ENCODE results near the gene SIK2. TPM values are rescaled to one million over a fixed set of nuclear protein-coding genes. Genes with fewer than 3 reads are reported as not detected.
A peak's percentile ranks its signal among the peaks of the same experiment; 100 is the strongest.

The SIK2 gene
- total and polyA plus RNA-seq, 4 donors, result 7.2 to 31.8 (median 17.3) TPM

GRCh38 chr11:111693224-111693937, 91.1 kb downstream of the SIK2 start:
- WGBS, 2 donors, result 92 to 94% methylated on average over 6 of the region's 6 CpGs

GRCh38 chr11:111694851-111695250, 92.6 kb downstream of the SIK2 start:
- H3K9ac ChIP-seq (ENCODE audit: insufficient read depth in 1 of 2, low read length in 2 of 2), result no peak overlapping the region
- H3K27ac ChIP-seq (ENCODE audit: low read depth in 1 of 2, low read length in 1 of 2), result peak overlapping the region in 1 of 2 donors; percentile 77
- H3K36me3 ChIP-seq (ENCODE audit: control insufficient read depth in 4 of 4, insufficient read depth in 4 of 4, low read length in 4 of 4), result peaks cover 0 to 9% (median 2%) of the 10 kb centered on the region in 4 donors
- ATAC-seq (ENCODE audit: insufficient read depth, low FRiP score) (no peak), DNase-seq (peak; percentile 43 to 68 (median 62))
- no peaks in the 10 kb centered on the region for H3K9me3 ChIP-seq (ENCODE audit: control insufficient read depth in 4 of 4, insufficient read depth in 3 of 4, low read length in 3 of 4)
- H3K4me3 ChIP-seq, result no peak overlapping the region
- peaks cover 5 to 20% (median 9%) of the 10 kb centered on the region in 5 donors for H3K4me1 ChIP-seq (ENCODE audit: control insufficient read depth in 5 of 5, insufficient read depth in 5 of 5, low read length in 5 of 5)
- H3K27me3 ChIP-seq (ENCODE audit: control insufficient read depth in 3 of 3, insufficient read depth in 3 of 3, low read length in 2 of 3), result no peaks in the 10 kb centered on the region
- no peak for TF ChIP-seq CTCF (IDR thresholded peaks at IDR 0.05; ENCODE audit: control extremely low read depth, extremely low read depth)
- WGBS, 2 donors, result 35 to 74% methylated on average over 4 of the region's 4 CpGs

More at GRCh38 chr11:111693224-111693937, 91.1 kb downstream of the SIK2 start:
- Histone ChIP-seq H3K27me3 (ENCODE audit: control insufficient read depth in 3 of 3, insufficient read depth in 3 of 3, low read length in 2 of 3) (no peaks in the 10 kb centered on the region), H3K4me3 (no peak overlapping the region), H3K4me1 (ENCODE audit: control insufficient read depth in 5 of 5, insufficient read depth in 5 of 5, low read length in 5 of 5) (peaks cover 2 to 20% (median 9%) of the 10 kb centered on the region in 5 donors), H3K36me3 (ENCODE audit: control insufficient read depth in 4 of 4, insufficient read depth in 4 of 4, low read length in 4 of 4) (peaks cover 1 to 11% (median 6%) of the 10 kb centered on the region in 4 donors), H3K9me3 (ENCODE audit: control insufficient read depth in 4 of 4, insufficient read depth in 3 of 4, low read length in 3 of 4) (no peaks in the 10 kb centered on the region), H3K9ac (ENCODE audit: insufficient read depth in 1 of 2, low read length in 2 of 2) (no peak overlapping the region), H3K27ac (ENCODE audit: low read depth in 1 of 2, low read length in 1 of 2) (peak overlapping the region in 1 of 2 donors; percentile 77)
- DNase-seq, result no peak
- TF ChIP-seq CTCF (IDR thresholded peaks at IDR 0.05; ENCODE audit: control extremely low read depth, extremely low read depth), result no peak
- ATAC-seq (ENCODE audit: insufficient read depth, low FRiP score), result no peak

- Histone ChIP-seq H3K27ac (ENCODE audit: low read depth in 1 of 2, low read length in 1 of 2) (no peak overlapping the region), H3K36me3 (ENCODE audit: control insufficient read depth in 4 of 4, insufficient read depth in 4 of 4, low read length in 4 of 4) (peaks cover 0 to 3% (median 3%) of the 10 kb centered on the region in 4 donors), H3K9me3 (ENCODE audit: control insufficient read depth in 4 of 4, insufficient read depth in 3 of 4, low read length in 3 of 4) (no peaks in the 10 kb centered on the region), H3K4me3 (no peak overlapping the region), H3K4me1 (ENCODE audit: control insufficient read depth in 5 of 5, insufficient read depth in 5 of 5, low read length in 5 of 5) (peaks cover 5 to 20% (median 9%) of the 10 kb centered on the region in 5 donors), H3K27me3 (ENCODE audit: control insufficient read depth in 3 of 3, insufficient read depth in 3 of 3, low read length in 2 of 3) (no peaks in the 10 kb centered on the region), H3K9ac (ENCODE audit: insufficient read depth in 1 of 2, low read length in 2 of 2) (no peak overlapping the region)
- no peak for DNase-seq
- no peak for TF ChIP-seq CTCF (IDR thresholded peaks at IDR 0.05; ENCODE audit: control extremely low read depth, extremely low read depth)
- 63 to 83% methylated on average over 1 of the region's 1 CpG for WGBS, 2 donors
- ATAC-seq (ENCODE audit: insufficient read depth, low FRiP score), result no peak
Observed at GRCh38 chr11:111696556-111696955, 94.3 kb downstream of the SIK2 start.
